ENCODE data around the gene FDCSP. TPM values are rescaled to one million over a fixed set of nuclear protein-coding genes. Genes with fewer than 3 reads are reported as not detected.

The FDCSP gene
- total and polyA plus RNA-seq, 2 of the 8 experiments (the other 6 are each of a cell fraction or from before 2014, with no cell fraction given) = not detected

DNA sequence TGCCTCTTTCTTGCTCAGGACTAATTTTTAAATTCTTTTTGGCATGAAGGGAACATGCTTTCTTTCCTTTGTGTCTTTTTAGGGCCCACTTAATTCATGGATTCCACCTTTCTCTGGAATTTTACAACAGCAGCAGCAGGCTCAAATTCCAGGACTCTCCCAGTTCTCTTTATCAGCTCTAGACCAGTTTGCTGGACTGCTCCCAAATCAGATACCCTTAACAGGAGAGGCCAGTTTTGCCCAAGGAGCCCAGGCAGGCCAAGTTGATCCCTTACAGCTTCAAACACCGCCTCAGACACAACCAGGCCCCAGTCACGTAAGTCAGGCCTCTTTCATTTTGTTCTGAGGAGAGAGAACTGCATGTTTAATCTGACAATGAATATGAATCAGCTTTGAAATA, 28.1 kb upstream of the FDCSP start:
- Histone ChIP-seq H3K4me2 (ENCODE audit: insufficient read depth in 1 of 2, low read depth in 2 of 2, low read length in 2 of 2) (no peak overlapping the region), H4K91ac (replicated peaks; ENCODE audit: insufficient read length, low read length) (no peak overlapping the region), H3K14ac (ENCODE audit: insufficient read length) (no peak overlapping the region), H4K8ac (ENCODE audit: extremely low read depth, insufficient read depth, low read length) (no peak overlapping the region), H3K23me2 (ENCODE audit: low read depth, low read length) (no peaks in the 10 kb centered on the region), H4K5ac (ENCODE audit: insufficient read length, low read depth, low read length) (no peak overlapping the region), H3K79me2 (ENCODE audit: control insufficient read depth in 1 of 2, insufficient read depth in 2 of 2, low read length in 2 of 2) (no peaks in the 10 kb centered on the region), H2BK15ac (ENCODE audit: low read length) (no peak overlapping the region), H3K18ac (ENCODE audit: extremely low read depth, low read length) (no peak overlapping the region), H3K4me3 (ENCODE audit: extremely low read depth in 1 of 4, insufficient read depth in 2 of 4, low read depth in 3 of 4, low read length in 4 of 4) (no peak overlapping the region), H3K23ac (ENCODE audit: insufficient read length) (no peak overlapping the region), H3K9me3 (ENCODE audit: insufficient read depth in 2 of 2, low read depth in 1 of 2, low read length in 1 of 2) (no peaks in the 10 kb centered on the region), H2BK5ac (ENCODE audit: low read depth, low read length) (no peak overlapping the region; the same call in 1 of the 2 replicates), H3K56ac (replicated peaks; ENCODE audit: insufficient read length, low read depth, low read length) (no peak overlapping the region), H2AFZ (ENCODE audit: low read length) (peak overlapping the region; percentile 86), H2AK5ac (ENCODE audit: low read depth, low read length) (no peak overlapping the region), H2BK12ac (ENCODE audit: low read depth, low read length) (no peak overlapping the region), H2BK120ac (replicated peaks; ENCODE audit: low read depth, low read length) (no peak overlapping the region), H3K36me3 (ENCODE audit: control insufficient read depth in 2 of 4, insufficient read depth in 4 of 4, low read length in 3 of 4) (no peaks in the 10 kb centered on the region), H3K27ac (ENCODE audit: low read depth, low read length) (no peak overlapping the region), H3K9ac (replicated peaks in 1 of 4; ENCODE audit: extremely low read depth in 1 of 4, low read depth in 3 of 4, low read length in 3 of 4) (no peak overlapping the region), H3K4me1 (replicated peaks in 1 of 4; ENCODE audit: control insufficient read depth in 3 of 4, insufficient read depth in 4 of 4, low read length in 3 of 4) (no peaks in the 10 kb centered on the region), H3K79me1 (ENCODE audit: low read depth, low read length) (no peaks in the 10 kb centered on the region), H4K20me1 (replicated peaks in 1 of 2; ENCODE audit: control insufficient read depth in 1 of 2, insufficient read depth in 2 of 2, low read length in 2 of 2) (no peaks in the 10 kb centered on the region), H3K27me3 (replicated peaks in 1 of 4; ENCODE audit: control insufficient read depth in 3 of 4, extremely low read depth in 1 of 4, insufficient read depth in 3 of 4, low read length in 3 of 4) (no peaks in the 10 kb centered on the region), H2BK20ac (ENCODE audit: low read length) (no peak overlapping the region), H3K4ac (replicated peaks; ENCODE audit: insufficient read length, low read depth, low read length) (no peak overlapping the region)
- 68% methylated on average over 2 of the region's 2 CpGs; no CpG with 5 or more reads in 1 of the 2 experiments for WGBS, 2 experiments (ENCODE audit: extremely low coverage in 1 of 2, insufficient coverage in 1 of 2, insufficient read length in 1 of 2, insufficient replicate concordance in 2 of 2, low coverage in 1 of 2, low lambda C conversion rate in 2 of 2, missing lambda C conversion rate in 1 of 2)
- ChIA-PET POLR2A (ENCODE audit: partially characterized antibody) (no interaction called here), CTCF (ENCODE audit: partially characterized antibody) (interaction anchor here (1.0 to 2.6 kb wide), 4 partner anchors 10 to 303 kb away, joined by 4 to 12 read pairs (median 5); no protein-coding TSS in a partner anchor)
- DNase-seq (ENCODE audit: low read depth in 1 of 2, low spot score in 2 of 2) = no peak
- TF ChIP-seq GABPA (IDR thresholded peaks at IDR 0.05; ENCODE audit: borderline replicate concordance, insufficient read depth, low read length) (no peak), TEAD4 (IDR thresholded peaks at IDR 0.05; ENCODE audit: low read depth, low read length) (0 out of 2 replicates have a peak, but pooled peaks have one; percentile 42)
- no peak for FAIRE-seq
